Nephron (organoid): ENCODE measurements around the gene ANKRD10.

Experiments
- H3K27ac Mint-ChIP-seq, 3 experiments: 2 replicates each; pipeline ENCODE4 v1.8.0; 2020; ENCODE audit warnings: mixed read lengths in 3 of 3, mild to moderate bottlenecking in 2 of 3, moderate library complexity in 1 of 3
- H3K27me3 Mint-ChIP-seq: 2 replicates; pipeline ENCODE4 v1.8.0; 2021; ENCODE audit warnings: low read depth, mild to moderate bottlenecking, moderate library complexity, mixed read lengths
- H3K36me3 Mint-ChIP-seq: 2 replicates; pipeline ENCODE4 v1.8.0; 2020; ENCODE audit warnings: low read depth, mixed read lengths
- H3K4me1 Mint-ChIP-seq: 2 replicates; pipeline ENCODE4 v1.8.0; 2020; ENCODE audit warnings: mixed read lengths
- H3K4me3 Mint-ChIP-seq, 3 experiments: 2 replicates each; pipeline ENCODE4 v1.8.0; 2020; ENCODE audit warnings: mild to moderate bottlenecking in 3 of 3, mixed read lengths in 3 of 3, moderate library complexity in 2 of 3
- H3K9me3 Mint-ChIP-seq: 2 replicates; pipeline ENCODE4 v1.8.0; 2020; ENCODE audit warnings: mixed read lengths
- CTCF ChIP-seq, 3 experiments: fragments of 200-600 bp; sonication (generic); IDR thresholded peaks; one replicate each; pipeline ENCODE4 v1.5.0; 2021; ENCODE audit warnings: antibody characterized with exemption in 3 of 3; ENCODE audit not compliant: unreplicated experiment in 3 of 3

Gene ANKRD10

GRCh38 chr13:110828705-110829104, 86.2 kb downstream of the ANKRD10 start:
- Mint-ChIP-seq H3K9me3 (no peaks in the 10 kb centered on the region), H3K27ac (no peak overlapping the region), H3K4me1 (peaks cover 4% of the 10 kb centered on the region), H3K4me3 (no peak overlapping the region), H3K27me3 (peaks cover 4% of the 10 kb centered on the region), H3K36me3 (no peaks in the 10 kb centered on the region)
- no peak for TF ChIP-seq CTCF (IDR thresholded peaks at IDR 0.05; ENCODE audit: unreplicated experiment in 3 of 3)
